Activated T-cell treated with anti-CD3 and anti-CD28 coated beads, Interleukin-2, amount 50 U/mL, for 48 hours (primary cell): ENCODE data around the gene C16orf82.
A peak's percentile ranks its signal among the peaks of the same experiment; 100 is the strongest.

ENCODE experiments used
- DNase-seq, 2 experiments: peaks; one replicate each; pipeline ENCODE4 v3.0.0-alpha.2; 2020

The C16orf82 gene

DNA sequence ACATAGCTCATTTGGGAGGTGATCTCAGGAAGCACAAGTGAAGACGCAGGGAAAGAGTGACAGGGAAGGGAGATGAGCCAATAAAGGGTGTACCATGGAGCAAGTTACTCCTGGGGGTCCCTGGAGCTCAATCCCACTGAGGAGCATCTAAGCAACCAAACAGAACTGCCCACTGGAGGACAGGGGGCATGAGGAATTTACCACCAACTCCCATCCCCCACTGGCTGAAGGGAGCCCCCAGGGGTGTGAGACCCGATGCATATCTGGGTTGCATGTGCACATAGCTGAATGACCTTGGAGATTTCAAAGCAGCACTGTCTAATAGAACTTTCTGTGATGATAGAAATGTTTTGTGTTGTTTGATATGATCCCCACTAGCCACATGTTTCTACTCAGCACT lies 29.6 kb downstream of the C16orf82 start:
- no peak for DNase-seq

DNA sequence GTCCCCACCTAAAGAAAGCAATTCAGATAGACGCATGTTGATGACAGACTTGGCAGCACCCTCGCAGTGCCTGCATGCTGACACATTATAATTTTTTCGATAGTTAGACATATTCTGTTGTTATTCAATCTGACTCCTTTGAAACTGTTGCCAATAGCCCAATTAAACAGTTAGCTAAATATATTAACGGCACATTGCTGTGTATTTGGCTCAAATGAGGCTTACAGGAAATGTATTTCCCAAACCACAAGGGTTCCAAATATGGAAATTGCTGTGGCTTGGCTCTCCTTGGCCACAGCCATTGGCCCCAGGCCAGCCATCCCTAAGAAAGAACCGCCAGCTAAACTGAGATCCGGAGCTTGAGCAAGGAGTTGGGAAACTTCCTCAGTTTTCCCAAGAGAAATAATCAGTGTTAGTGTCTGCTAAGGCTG lies 31.1 kb downstream of the C16orf82 start:
- DNase-seq: no peak

DNA sequence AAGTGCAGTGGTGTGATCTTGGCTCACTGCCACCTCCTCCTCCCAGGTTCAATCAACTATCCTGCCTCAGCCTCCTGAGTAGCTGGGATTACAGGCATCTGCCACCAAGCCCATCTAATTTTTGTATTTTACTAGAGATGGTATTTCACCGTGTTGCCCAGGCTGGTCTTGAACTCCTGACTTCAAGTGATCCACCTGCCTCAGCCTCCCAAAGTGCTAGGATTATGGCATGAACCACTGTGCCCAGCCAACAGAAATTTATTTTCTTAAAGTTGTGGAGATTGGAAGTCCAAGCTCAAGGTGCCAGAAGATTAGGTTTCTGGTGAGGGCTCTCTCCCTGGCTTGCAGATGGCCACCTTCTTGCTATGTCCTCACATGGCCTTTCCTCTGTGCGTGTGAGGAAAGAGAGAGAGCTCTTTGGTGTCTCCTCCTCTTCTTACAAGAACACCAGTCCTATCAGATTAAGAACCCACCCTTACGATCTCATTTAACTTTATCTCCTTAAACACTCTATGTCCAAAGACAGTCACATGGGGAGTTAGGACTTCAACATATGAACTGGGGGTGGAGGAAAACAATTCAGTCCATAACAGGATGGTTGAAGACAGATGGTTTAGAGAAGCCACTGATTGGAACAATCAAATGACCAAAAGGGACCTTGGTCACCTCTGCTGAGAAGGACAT lies 31.8 kb downstream of the C16orf82 start:
- no peak for DNase-seq

DNA sequence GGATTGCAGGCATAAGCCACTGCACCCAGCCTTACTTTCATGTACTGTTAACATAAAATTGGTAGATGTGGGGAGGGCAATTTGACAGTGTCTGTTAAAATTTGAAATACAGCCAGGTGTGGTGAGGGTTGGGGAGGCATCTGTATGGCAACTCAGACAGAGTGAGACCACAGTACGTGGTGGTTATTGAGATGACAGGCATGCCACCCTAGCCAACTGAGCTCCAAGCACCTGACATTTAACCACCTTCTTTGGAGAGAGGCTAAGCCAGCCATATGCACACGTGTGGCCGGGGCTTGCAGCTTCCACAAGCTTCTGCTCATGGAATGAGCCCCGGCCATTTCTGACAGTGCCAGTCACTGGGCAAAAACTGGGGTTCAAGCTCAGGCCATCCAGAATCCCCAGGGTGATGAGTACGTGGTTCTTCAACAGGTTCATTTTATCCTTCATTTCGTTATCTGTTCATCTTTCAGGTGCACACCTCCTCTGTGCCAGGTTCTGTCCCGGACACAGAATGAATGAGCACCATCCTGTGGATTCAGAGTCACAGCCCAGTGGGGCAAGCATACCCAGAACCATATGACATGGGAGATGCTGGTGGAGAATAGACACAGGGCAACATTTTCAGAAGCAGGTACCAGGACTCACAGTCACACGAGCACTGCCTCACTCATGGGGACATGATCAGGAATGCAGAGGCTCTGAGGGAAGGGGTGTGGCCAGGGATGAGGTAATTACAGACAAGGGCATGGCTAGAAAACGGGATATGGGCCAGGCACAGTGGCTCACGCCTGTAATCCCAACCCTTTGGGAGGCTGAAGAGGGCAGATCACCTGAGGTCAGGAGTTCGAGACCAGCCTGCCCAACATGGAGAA lies 36.2 kb downstream of the C16orf82 start:
- DNase-seq: no peak

DNA sequence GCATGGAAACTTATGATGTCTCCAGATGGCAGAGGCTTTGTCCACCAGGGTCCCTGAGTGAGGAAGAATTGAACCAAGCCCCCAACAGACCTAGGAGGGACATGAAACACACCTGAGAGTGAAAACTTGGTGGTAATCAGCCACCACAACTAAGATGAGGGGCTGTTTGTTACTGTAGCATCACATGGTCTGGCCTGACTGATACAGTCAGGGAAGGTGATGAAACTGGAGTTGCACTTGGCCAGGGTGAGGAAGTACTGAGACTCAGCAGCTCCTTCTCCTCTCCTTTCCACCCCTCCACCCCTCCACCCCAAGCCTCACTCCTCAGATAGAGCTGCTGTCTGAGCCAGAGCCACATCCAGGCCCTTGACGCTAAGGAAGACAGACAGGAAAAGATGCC lies 37.2 kb downstream of the C16orf82 start:
- no peak for DNase-seq

DNA sequence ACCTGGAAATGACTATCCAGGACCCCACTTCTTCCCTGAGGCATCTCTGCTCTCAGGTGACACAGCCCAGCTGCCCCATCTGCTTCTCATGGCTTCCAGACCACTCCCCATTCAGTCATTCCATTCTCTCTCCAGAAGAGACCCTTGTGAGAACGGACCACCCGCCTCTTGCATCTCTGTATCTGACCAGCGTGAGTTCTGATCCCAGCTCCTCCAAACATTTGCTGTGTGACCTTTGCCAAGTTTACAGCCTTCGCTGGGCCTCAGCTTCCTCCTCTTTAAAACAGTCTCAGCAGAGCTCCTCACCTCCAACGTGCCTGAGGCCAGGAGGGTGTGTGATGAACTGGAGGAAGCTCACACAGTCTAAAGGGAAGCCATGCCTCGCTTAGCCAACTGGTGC lies 39.6 kb downstream of the C16orf82 start:
- no peak for DNase-seq

DNA sequence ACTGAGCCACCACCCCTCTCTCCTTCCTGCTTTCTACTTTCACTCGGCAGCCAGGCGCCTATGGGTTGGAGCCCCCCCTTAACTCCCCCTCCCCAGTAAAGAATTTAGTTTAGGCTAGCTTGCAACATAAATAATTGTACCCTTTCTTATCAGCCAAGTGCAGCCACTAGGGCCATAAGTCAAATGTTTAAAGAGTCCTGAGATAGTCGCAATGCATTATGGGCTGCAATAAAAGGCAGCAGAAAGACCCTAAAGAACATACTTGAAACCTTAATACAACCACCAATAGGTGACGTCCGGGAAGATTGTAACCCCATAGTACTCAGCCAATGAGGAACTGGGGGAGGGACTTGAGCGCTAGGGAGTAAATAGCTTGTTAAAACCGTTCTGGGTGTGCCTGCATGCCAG lies 40.5 kb downstream of the C16orf82 start:
- DNase-seq: no peak

DNA sequence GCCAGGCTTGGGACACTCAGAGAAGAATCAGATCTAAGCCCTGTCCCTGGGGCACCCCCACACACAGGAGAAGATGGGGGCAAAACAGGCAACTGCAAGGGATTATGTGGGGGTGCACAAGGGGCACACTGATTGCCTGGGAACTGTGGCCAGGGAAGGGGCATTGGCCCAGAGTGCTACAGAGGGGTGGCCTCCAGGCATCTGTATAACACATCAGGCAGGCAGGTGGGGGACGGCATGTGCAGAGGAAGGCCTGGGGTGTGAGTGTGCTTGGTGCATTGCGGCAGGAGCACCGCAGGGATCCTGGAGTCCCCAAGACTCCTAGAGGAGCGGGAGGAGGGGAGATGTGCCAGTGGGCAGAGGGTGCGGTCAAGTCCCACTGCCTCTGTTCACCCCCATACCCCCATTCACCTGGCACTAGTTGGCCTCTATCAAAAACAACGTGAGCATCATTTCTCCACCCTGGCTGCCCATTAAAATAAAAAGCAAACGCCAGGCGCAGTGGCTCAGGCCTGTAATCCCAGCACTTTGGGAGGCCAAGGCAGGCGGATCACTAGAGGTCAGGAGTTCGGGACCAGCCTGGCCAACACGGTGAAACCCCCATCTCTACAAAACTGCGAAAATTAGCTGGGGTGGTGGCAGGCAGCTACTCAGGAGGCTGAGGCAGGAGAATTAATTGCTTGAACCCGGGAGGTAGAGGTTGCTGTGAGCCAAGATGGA lies 41.5 kb downstream of the C16orf82 start:
- DNase-seq: no peak

DNA sequence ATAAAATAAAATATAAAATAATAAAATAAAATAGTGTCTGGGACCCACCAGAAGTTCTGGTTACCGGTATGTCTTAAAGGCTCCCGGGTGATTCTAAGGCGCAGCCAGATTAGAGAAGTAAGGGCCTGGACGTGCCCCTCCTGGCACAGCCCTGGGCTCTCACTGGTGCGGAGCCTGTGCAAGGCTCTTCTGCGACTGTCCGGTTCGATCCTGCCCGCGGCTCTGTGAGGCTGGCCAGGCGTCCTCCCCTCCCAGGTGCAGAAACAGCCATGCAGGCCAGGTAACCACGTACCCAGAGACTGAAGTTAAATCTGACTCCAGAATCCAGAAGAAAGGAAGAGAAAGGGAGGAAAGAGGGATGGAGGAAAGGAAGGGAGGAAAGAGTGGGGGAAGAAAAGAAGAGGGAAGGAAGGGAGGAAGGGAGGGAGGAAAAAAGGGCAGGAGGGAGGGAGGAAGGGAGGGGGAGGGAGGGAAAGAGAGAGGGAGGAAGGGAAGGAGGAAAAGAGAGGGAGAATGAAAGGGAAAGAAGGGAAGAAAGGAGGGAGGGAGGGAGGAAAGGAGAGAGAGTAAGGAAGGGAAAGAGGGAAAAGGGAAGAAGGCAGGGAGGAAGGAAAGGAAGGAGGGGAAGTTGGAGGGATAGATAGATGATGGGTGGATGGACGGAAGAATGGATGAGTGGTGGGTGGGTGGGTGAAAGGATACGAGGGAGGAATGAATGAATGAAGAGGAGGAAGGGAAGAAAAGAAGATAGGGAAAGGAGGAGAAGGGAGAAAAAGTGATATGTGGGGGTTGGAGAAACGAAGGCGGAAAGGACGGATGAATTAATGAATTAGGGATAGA lies 42.3 kb downstream of the C16orf82 start:
- DNase-seq: no peak

DNA sequence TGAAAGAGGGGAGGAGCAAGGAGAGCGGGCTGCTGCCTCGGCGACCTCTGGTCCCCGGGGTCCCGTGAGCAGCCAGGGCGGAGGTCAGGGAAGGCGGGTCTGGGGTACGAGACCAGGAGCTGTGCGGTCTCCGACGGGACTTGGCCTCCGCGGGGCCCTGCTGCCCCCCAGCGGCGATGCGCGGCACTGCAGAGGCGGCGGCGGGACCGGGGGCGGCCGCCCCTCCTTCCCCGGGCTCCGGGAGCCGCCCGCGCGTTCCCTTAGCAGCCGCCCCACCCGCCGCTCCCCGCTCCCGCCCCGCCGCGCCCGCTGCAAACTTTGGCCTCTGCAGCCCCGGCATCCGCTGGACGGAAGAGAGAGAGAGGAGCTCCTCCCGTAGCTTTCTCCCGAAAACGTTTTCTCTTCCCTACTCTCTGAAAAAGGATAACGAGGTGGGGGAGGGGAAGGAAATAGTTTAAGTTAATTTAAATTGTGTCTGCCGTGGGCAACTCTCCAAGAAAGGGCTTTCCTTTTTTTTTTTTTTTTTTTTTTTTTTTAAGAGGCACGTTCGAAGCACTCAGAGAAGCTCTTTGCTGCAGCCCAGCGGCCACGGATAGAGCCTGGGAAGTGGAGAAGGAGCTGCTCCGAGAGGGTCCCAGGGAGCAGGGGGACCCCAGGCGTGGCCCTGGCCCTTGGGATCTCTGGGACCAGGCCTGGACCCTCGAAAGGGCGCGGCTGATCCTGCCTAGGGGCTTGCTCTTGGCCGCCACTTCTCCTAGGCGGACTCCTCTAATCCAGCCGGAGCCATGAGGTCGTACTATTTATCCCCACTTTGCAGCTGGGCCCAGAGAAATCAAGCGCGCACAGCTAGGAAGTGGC lies 43.2 kb downstream of the C16orf82 start:
- peak; percentile 88 to 93 for DNase-seq

DNA sequence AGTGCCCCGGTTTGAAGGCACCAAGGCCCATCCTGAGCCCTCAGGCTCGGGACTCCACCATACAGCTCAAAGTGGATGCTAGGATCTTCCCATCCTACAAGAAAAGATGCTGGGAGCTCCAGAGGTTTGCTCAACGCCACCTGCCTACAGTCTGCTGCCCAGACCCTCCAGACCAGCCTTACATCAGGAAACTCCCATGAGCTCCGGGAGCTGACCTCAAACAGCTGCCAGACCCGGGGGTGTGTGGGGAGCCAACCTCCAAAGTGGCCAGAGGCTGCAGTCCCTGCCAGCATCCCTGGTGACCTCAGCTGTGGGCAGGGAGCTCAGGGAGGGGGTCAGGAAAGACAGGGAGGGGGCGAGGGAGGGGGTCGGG lies 43.8 kb downstream of the C16orf82 start:
- no peak for DNase-seq

DNA sequence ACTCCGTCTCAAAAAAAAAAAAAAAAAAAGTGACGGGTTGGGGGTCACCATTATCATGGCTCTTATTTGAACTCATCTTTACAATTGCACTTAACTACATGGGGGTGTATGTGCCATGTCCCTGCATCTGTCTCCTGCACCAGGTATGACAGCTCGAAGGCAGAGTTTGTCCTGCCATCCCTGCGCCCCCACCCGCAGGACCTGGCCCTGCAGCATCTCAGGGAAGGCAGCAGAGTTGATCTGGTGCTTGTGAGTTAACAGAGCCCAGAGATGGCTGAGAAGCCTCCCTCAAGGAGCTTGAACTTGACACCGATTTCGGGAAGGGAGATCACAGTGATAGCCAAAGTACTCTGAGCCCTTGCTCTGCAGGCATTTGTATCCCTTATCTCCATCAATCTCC lies 44.8 kb downstream of the C16orf82 start:
- no peak for DNase-seq

DNA sequence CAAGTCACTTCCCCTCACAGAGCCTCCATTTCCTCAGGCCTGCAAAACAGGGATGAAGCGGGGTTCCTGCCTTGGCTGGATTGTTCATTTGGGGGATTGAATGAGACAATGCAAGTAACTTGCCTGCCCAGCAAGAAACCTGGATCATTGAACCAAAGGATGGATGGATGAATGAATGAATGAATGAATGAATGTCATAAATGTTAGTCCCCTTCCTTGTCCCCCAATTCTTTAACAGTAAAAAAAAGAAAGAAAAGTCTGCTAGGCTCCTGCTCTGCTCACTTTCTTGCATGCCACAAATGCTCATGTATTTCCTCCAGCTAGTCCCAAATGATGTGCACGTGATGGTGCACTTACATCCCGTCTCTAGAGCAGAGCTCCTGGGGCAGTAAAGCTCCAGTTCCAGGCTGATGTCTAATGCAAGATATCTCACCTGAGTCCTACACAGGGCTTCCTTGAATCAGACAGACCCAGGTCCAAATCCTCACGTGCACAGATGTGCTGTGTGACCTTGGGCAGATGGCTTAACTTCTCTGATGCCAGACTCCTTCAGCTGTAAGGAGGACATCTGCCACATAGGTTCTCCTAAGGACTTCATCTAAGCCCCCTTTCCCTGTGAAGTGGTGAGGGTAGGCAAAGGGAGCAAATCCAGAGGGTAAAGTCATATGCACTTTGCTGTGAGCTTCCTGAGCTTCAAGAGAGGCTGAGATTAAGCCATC lies 45.5 kb downstream of the C16orf82 start:
- DNase-seq: no peak

DNA sequence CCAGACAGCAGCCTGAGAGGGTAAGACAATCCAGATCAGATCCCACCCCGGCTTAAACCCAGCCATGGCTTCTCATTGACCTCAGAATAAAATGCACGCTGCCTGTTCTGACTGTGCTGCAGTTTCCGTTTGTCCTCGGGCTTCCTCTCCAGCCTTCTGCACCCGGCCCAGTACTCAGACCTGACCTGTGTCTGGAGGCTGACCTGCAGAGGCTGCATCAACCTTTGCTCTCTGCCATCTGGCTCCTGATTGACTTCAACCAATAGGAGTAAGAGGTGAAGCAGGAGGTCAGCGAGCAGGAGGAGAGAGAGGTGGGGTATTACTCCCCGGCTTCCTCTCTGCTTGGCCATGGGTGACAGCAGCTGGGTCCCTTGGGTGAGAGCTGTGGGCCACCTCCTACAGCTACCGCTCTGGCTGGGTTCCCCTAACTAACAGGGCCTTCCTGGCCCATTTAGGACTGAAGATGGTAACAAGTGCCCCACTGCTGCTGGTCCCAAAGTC lies 46.7 kb downstream of the C16orf82 start:
- no peak for DNase-seq

DNA sequence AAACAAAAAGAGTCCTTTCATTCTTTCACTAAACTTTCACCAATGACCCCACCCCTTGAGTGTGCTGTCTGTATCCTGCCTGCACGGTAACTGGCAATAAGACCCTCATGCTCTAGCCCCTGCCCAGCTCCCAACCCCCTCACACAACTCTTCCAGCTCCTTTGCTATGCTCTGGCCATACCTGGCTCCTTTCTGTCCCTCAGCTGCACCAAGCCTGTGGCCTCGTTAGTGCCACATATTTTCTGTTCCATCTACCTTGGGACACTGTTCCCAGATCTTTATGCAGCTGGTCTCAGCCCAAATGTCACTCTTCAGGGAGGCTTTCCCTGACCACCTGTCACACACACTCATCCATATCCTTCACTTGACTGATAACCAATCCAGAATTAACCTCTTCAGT lies 47.3 kb downstream of the C16orf82 start:
- DNase-seq: no peak

DNA sequence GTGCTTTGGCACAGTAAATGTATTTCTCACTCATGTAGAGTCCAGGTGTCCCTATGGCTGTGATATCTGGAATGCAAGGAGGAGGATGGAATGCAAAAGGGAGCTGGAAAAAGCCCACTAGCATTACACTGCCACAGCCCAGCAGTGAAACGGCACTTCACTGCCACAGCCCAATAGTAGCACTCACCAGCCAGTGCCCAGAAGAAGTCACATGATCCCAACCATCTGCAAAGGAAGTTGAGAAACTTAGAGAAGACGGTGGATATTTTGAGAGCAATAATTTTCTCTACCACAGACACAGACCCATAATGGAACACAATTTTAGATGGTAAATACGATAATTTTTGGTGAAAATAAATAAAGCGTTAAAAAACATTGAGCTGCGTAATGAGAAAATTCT lies 51.8 kb downstream of the C16orf82 start:
- no peak for DNase-seq
